HUES48 (cell line): ENCODE measurements around the gene TBC1D19.
A peak's percentile ranks its signal among the peaks of the same experiment; 100 is the strongest.
"Not testable (repeated sequence)": the region's sequence is repeated elsewhere in the genome, so short reads cannot be mapped to it uniquely, and the experiment has no call there.

ENCODE experiments used
- H3K27ac ChIP-seq: one replicate; pipeline ENCODE4 v1.7.0; 2013; ENCODE audit warnings: low read depth, low read length, inconsistent platforms
- H3K27me3 ChIP-seq: 2 replicates; pipeline ENCODE4 v1.6.1; 2013; ENCODE audit warnings: mild to moderate bottlenecking, low read length; ENCODE audit not compliant: control insufficient read depth, insufficient read depth
- H3K36me3 ChIP-seq: 2 replicates; pipeline ENCODE4 v1.6.1; 2013; ENCODE audit warnings: low read length; ENCODE audit not compliant: control insufficient read depth, insufficient read depth
- H3K4me1 ChIP-seq: 2 replicates; pipeline ENCODE4 v1.6.1; 2013; ENCODE audit warnings: mild to moderate bottlenecking, low read length; ENCODE audit not compliant: control insufficient read depth, insufficient read depth
- H3K4me3 ChIP-seq: 2 replicates; pipeline ENCODE4 v1.5.1; 2013; ENCODE audit warnings: mild to moderate bottlenecking, low read depth, low read length
- H3K9ac ChIP-seq: 2 replicates; pipeline ENCODE4 v1.6.1; 2013; ENCODE audit warnings: mild to moderate bottlenecking, low read depth, low read length, moderate library complexity
- H3K9me3 ChIP-seq: 2 replicates; pipeline ENCODE4 v1.6.1; 2013; ENCODE audit warnings: low read length; ENCODE audit not compliant: control insufficient read depth, insufficient read depth

The TBC1D19 gene

DNA sequence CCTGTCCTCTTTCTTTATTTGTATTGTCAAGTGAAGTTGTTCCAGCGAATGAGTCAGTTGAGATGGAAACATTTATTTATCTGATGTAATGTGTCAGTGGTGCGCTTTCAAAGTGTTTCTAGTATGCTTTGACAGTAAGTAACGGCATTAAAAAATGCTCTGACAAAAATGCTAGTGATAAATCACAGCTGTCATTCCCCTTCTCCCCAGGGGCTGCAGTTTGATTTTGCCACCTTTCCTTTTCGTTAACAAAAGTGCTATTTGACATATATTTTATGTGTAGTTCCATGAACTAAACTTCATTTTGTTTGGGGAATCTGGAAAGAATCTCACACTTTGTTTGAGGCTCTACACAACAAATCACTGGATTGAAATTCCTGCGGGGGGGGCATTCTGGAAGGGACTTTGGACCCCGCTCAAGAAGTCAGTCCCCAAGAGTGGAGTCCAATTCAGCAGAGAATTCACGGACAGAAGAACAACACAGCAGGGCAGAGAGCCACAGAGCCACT is 7.6 kb upstream of the TBC1D19 start:
- no peak overlapping the region for H3K9ac ChIP-seq
- no peak overlapping the region for H3K4me3 ChIP-seq
- H3K36me3 ChIP-seq: no peaks in the 10 kb centered on the region
- H3K27ac ChIP-seq: no peak overlapping the region
- no peaks in the 10 kb centered on the region for H3K27me3 ChIP-seq
- no peaks in the 10 kb centered on the region for H3K4me1 ChIP-seq
- H3K9me3 ChIP-seq: no peaks in the 10 kb centered on the region

DNA sequence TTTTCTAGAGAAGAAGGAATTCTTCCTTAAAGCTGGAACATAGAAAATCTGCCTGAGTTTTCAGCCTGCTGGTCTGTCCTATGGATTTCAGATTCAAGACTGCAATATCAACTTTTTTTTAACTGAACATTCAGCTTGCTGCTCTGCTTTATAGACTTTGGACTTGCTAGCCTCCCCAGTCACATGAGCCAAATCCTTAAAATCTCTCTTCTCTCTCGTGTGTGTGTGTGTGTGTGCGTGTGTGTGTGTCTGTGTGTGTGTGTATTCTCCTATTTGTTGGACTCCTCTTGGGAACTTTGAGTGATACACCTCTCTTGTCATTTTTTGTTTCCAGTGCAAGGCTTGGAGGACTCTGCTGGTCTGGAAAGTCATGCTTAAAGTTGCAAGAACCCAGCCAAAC is 6.8 kb upstream of the TBC1D19 start:
- no peak overlapping the region for H3K4me3 ChIP-seq
- H3K27me3 ChIP-seq: no peaks in the 10 kb centered on the region
- H3K9me3 ChIP-seq: no peaks in the 10 kb centered on the region
- no peaks in the 10 kb centered on the region for H3K4me1 ChIP-seq
- no peaks in the 10 kb centered on the region for H3K36me3 ChIP-seq
- no peak overlapping the region for H3K9ac ChIP-seq
- no peak overlapping the region for H3K27ac ChIP-seq

DNA sequence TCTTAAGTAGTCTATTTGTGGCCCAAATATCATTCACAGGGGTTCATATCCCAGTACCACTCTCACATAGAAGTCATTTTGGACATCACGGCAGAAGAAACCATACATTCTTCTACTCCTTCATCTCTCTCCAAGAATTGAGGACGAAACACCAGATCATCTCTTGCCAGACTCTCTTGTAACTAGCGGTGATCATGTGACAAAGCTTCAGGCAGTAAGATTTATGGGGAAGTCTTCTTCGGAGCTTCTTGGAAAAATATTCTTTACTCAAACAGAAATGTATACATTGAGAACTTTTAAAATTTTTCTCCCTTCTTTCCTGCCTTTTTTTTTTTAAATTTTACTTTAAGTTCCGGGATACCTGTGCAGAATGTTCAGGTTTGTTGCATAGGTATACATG is 4.7 kb upstream of the TBC1D19 start:
- H3K4me3 ChIP-seq: no peak overlapping the region
- H3K27me3 ChIP-seq: no peaks in the 10 kb centered on the region
- no peak overlapping the region for H3K27ac ChIP-seq
- H3K4me1 ChIP-seq: peaks cover 7% of the 10 kb centered on the region
- H3K9me3 ChIP-seq: no peaks in the 10 kb centered on the region
- H3K36me3 ChIP-seq: no peaks in the 10 kb centered on the region
- H3K9ac ChIP-seq: no peak overlapping the region

DNA sequence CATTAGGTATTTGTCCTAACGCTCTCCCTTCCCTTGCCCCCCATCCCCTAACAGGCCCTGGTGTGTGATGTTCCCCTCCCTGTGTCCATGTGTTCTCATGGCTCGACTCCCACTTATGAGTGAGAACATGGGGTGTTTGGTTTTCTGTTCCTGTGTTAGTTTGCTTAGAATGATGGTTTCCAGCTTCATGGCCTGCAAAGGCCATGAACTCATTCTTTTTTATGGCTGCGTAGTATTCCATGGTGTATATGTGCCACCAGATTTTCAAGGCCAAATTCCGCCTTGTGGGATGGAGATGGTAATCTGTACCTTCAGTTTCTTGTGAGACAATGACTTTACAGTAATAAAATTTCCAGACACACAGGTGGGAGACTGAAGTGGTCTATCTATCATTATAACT is 2.5 kb upstream of the TBC1D19 start:
- H3K4me3 ChIP-seq, H3K9me3 ChIP-seq, H3K27ac ChIP-seq, H3K36me3 ChIP-seq, H3K9ac ChIP-seq, H3K27me3 ChIP-seq, H3K4me1 ChIP-seq: not testable (repeated sequence)

DNA sequence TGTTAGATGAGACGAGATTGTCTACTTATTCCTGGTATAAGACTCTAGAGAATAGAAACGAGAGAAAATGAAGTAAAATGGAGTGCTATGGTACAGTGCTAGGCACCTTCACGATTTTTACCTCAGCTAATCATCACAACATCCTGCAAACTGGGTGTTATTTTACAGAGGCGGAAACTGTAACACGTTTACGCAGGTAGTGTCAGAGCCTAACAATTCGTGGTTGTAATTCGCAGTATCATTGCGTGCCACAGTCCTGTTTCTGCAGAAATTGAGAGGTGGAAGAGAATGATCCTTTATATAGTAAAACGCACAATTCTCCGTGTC is 383 bp upstream of the TBC1D19 start:
- Histone ChIP-seq H3K9me3 (no peaks in the 10 kb centered on the region), H3K27me3 (no peaks in the 10 kb centered on the region), H3K36me3 (no peaks in the 10 kb centered on the region), H3K4me3 (peak overlapping the region; percentile 100), H3K9ac (peak overlapping the region; percentile 75), H3K4me1 (peaks cover 7% of the 10 kb centered on the region), H3K27ac (peak overlapping the region; percentile 55)

DNA sequence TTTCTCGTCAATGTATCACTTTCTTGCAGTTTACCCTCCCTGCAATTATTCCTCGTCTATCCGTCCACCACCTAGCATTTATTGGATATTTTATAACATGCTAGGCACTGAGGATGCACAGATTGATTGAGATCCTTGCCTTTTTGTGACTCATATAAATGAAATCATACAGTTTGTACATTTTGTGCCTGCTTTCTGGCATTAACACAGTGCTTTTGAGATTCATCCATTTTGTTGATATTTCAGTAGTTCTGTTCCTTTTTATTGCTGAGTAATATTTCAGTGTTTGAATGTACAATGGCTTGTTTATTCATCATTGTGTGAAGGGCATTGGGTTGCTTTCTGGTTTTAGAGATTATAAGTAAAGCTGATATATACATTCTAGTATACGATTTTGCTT is 841 bp downstream of the TBC1D19 start:
- Histone ChIP-seq H3K4me1 (peaks cover 13% of the 10 kb centered on the region), H3K4me3 (peak overlapping the region; percentile 100), H3K27ac (no peak overlapping the region), H3K9ac (peak overlapping the region; percentile 44; the same call in 1 of the 2 replicates), H3K36me3 (no peaks in the 10 kb centered on the region), H3K9me3 (no peaks in the 10 kb centered on the region), H3K27me3 (no peaks in the 10 kb centered on the region)

DNA sequence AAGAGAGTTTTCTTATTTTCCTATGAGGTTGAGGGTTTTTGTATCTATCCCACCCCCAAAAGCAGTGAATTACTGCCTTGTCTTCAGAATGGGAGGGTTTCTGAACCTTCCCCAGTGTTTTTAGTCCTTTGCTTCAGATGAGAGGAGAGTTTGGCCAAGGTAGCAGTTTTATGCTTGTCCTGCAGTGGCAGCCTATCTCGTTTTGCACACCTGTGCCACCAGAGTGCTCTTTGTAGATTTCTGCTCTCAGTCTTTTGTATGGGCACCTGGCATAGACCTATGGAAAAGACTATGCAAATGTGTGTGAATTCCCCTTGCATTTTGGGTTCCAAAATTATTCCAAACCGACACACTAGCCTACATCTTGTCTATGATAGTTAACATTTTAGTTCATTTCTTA is 5.8 kb downstream of the TBC1D19 start:
- Histone ChIP-seq H3K27me3 (no peaks in the 10 kb centered on the region), H3K9me3 (no peaks in the 10 kb centered on the region), H3K9ac (no peak overlapping the region; the same call in 1 of the 2 replicates), H3K4me1 (peaks cover 11% of the 10 kb centered on the region), H3K4me3 (no peak overlapping the region), H3K36me3 (no peaks in the 10 kb centered on the region), H3K27ac (peak overlapping the region; percentile 67)

DNA sequence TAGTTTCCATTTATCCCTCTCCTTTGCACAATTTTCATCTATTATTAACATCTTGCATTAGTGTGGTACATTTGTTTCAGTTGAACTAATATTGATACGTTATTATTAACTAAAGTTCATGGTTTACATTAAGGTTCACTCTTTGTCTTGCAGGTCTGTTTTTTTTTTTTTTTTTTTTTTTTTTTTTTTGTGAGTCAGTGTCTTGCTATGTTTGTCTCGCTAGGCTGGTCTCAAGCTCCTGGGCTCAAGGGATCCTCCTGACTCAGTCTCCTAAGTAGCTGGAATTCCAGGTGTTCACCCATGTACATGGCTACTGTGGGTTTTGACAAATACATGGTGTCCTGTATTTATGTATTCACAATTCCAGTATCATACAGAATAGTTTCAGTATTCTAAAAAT is 6.8 kb downstream of the TBC1D19 start:
- no peaks in the 10 kb centered on the region for H3K36me3 ChIP-seq
- H3K9me3 ChIP-seq: no peaks in the 10 kb centered on the region
- no peaks in the 10 kb centered on the region for H3K27me3 ChIP-seq
- H3K4me1 ChIP-seq: peaks cover 11% of the 10 kb centered on the region
- no peak overlapping the region for H3K4me3 ChIP-seq
- no peak overlapping the region for H3K9ac ChIP-seq
- no peak overlapping the region for H3K27ac ChIP-seq

DNA sequence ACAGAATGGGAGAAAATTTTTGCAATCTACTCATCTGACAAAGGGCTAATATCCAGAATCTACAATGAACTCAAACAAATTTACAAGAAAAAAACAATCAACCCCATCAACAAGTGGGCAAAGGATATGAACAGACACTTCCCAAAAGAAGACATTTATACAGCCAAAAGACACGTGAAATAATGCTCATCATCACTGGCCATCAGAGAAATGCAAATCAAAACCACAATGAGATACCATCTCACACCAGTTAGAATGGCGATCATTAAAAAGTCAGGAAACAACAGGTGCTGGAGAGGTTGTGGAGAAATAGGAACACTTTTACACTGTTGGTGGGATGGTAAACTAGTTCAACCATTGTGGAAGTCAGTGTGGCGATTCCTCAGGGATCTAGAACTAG is 9.7 kb downstream of the TBC1D19 start:
- not testable (repeated sequence) for H3K27ac ChIP-seq, H3K9ac ChIP-seq, H3K9me3 ChIP-seq, H3K27me3 ChIP-seq, H3K36me3 ChIP-seq, H3K4me3 ChIP-seq
- peaks cover 11% of the 10 kb centered on the region for H3K4me1 ChIP-seq

DNA sequence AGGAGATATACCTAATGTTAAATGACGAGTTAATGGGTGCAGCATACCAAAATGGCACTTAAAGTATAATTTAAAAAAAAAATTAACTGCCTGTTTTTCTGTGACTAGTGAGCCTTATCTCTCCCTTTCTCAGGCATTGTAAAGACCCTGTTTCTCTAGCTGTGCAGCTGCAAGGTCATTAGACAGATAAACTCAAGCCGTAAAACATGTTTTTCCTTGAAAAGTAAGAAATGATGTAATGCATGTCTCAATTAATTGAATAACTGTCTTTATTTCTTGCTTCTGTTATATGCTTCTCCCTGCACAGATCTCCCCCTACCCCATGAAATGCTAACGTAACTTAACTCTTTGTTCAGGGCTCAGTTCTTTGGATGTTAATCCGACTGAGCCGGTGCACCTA is 10.5 kb downstream of the TBC1D19 start:
- H3K36me3 ChIP-seq: no peaks in the 10 kb centered on the region
- no peaks in the 10 kb centered on the region for H3K9me3 ChIP-seq
- no peak overlapping the region for H3K9ac ChIP-seq
- H3K27me3 ChIP-seq: no peaks in the 10 kb centered on the region
- no peak overlapping the region for H3K27ac ChIP-seq
- no peak overlapping the region for H3K4me3 ChIP-seq
- H3K4me1 ChIP-seq: peaks cover 9% of the 10 kb centered on the region

DNA sequence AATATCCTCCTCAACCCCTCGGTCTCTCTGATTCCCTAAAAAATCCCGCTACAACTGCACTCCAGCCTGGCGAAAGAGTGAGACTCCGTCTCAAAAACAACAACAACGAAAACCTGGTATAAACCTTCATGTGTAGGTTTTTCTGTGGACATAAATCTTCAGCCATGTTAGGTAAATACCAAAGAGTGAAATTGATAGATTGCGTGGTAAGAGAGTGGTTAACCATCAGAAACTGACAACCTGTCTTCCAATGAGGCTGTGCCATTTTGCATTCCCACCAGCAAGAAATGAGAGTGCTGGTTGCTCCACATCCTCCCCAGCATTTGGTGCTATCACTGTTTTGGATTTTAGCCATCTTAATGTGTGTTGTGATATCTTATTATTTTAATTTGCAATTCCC is 10.9 kb downstream of the TBC1D19 start:
- H3K36me3 ChIP-seq: no peaks in the 10 kb centered on the region
- H3K9me3 ChIP-seq: no peaks in the 10 kb centered on the region
- H3K9ac ChIP-seq: no peak overlapping the region
- H3K4me3 ChIP-seq: no peak overlapping the region
- H3K27ac ChIP-seq: no peak overlapping the region
- peaks cover 5% of the 10 kb centered on the region for H3K4me1 ChIP-seq
- no peaks in the 10 kb centered on the region for H3K27me3 ChIP-seq

DNA sequence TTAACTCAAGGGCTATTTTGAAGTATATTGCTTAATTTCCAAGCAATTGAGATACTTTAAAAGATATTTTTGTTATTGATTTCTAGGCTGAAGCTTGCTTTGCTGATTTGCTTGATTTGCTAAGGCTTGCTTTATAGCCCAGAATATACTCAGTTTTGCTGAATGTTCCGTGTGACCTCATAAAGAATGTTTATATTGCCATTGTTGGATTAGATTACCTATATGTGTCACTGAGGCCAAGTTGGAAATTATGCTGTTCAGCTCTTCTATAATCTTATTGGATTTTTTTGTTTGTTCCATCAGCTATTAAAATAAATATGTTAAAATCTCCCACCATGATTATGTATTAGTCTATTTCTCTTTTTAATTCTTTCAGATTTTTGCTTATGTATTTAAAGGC is 13.0 kb downstream of the TBC1D19 start:
- Histone ChIP-seq H3K27me3 (no peaks in the 10 kb centered on the region), H3K4me1 (no peaks in the 10 kb centered on the region), H3K4me3 (no peak overlapping the region), H3K9ac (no peak overlapping the region), H3K27ac (no peak overlapping the region), H3K36me3 (no peaks in the 10 kb centered on the region), H3K9me3 (no peaks in the 10 kb centered on the region)
